NCI-H1417 treated with DMSO at 0.1 percent for 48 hours (cell line): ENCODE data around the gene GTF2H4.
A peak's percentile ranks its signal among the peaks of the same experiment; 100 is the strongest.
"Not testable (repeated sequence)": the region's sequence is repeated elsewhere in the genome, so short reads cannot be mapped to it uniquely, and the experiment has no call there.

Experiments used
- DNase-seq: peaks from one replicate; lab custom pipeline; 2025; lab: John Stamatoyannopoulos, UW

The GTF2H4 gene

GRCh38 chr6:30895343-30895742 is 12.7 kb upstream of the GTF2H4 start:
- no peak for DNase-seq

- no peak for DNase-seq
Measured at GRCh38 chr6:30896541-30896940, 11.5 kb upstream of the GTF2H4 start.

DNA sequence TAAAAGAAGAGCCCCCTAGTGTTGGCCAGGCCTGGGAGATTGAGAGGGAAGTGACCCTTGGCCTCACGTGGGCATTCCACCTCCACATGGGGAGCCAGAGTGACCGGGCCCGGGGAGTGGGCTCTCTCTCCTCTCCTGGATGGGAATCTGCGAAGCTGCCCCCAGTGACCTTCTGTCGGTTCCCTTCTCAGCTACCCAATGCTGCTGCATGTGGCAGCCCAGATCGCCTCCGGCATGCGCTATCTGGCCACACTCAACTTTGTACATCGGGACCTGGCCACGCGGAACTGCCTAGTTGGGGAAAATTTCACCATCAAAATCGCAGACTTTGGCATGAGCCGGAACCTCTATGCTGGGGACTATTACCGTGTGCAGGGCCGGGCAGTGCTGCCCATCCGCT is 10.1 kb upstream of the GTF2H4 start:
- DNase-seq, result no peak

DNA sequence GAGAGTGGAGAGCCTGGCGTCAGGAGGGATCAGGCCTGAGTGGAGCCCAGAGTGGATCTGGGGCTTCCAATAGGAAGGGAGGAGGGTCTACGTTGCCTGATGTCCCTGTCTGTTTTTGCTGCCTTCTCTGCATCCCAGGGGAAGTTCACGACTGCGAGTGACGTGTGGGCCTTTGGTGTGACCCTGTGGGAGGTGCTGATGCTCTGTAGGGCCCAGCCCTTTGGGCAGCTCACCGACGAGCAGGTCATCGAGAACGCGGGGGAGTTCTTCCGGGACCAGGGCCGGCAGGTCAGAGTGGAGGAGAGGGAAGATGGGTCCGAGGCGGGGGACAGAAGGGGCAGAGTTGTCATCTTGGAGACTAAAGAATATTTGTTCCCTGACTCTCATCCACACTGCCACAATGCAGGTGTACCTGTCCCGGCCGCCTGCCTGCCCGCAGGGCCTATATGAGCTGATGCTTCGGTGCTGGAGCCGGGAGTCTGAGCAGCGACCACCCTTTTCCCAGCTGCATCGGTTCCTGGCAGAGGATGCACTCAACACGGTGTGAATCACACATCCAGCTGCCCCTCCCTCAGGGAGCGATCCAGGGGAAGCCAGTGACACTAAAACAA is 9.2 kb upstream of the GTF2H4 start:
- no peak for DNase-seq

GRCh38 chr6:30900863-30901417 is 7.1 kb upstream of the GTF2H4 start:
- no peak for DNase-seq

DNA sequence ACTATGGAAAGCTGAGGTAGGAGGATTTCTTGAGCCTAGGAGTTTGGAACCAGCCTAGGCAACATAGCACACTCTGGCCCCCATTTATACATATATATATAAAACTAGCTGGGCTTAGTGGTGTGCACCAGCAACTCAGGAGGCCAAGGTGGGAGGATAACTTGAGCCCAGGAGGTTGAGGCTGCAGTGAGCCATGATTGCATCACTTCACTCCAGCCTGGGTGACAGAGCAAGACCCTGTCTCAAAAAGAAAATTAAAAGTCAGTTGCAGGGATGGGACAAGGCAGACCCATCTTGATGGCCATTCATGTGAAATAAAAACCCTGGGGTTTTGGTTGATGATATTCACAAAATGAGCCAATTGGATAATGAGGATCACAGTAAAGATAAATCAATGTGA is 6.6 kb upstream of the GTF2H4 start:
- no peak for DNase-seq

GRCh38 chr6:30902196-30902595 is 5.8 kb upstream of the GTF2H4 start:
- DNase-seq, result not testable (repeated sequence)

DNA sequence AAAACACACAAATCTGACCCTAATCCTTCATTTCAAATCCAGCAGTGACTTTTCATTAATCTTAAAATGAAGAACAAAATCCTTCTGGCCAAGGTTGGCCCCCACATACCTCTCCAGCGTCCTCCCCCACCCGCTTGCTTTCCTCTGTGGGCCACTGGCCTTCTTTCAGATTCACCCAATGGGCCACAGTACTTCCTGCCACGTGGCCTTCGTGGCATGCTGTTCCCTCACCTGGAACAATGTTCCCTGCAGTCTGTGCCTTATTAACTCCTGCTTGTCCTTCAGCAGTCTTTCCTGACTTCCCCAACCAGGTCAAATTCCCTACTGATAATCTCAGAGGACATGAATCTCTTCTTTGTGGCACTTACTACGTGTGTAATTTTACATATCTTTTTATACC is 5.3 kb upstream of the GTF2H4 start:
- no peak for DNase-seq

GRCh38 chr6:30903236-30903635 is 4.8 kb upstream of the GTF2H4 start:
- no peak for DNase-seq

DNA sequence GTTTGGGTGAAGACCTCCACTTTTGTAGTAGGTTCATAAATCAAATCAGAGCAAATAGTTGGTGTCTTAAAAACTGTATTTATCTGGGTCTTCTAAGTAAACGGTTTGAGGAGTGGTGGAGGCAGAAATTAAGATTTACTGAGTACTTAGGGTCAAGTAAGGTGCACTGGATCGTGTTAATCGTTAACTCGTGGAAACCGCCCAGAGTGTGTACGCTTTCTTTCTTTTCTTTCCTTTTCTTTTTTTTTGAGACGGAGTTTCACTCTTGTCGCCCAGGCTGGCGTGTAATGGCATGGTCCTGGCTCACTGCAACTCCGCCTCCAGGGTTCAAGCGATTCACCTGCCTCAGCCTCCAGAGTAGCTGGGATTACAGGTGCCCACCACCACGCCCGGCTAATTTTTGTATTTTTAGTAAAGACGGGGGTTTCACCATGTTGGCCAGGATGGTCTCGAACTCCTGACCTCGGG is 683 bp upstream of the GTF2H4 start:
- DNase-seq, result not testable (repeated sequence)

DNA sequence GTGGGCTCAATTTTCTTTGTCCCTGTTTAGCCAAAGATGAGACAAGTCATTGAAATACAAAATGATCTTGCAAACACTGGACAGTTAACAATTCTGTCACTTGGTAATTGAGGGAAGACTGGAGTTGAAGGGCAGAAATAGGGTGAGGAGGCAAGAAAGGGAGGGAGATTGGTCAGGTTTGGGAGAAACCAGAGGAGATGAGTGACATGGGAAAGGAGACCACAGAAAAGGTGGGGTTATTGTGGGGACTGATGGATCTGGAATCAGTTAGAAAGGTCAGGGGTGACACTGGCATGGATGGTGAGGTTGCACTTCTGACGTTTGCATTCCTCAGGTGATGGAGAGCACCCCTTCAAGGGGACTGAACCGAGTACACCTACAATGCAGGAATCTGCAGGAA is 693 bp downstream of the GTF2H4 start:
- DNase-seq, result no peak

GRCh38 chr6:30910473-30910872 is 2.5 kb downstream of the GTF2H4 start:
- not testable (repeated sequence) for DNase-seq

DNA sequence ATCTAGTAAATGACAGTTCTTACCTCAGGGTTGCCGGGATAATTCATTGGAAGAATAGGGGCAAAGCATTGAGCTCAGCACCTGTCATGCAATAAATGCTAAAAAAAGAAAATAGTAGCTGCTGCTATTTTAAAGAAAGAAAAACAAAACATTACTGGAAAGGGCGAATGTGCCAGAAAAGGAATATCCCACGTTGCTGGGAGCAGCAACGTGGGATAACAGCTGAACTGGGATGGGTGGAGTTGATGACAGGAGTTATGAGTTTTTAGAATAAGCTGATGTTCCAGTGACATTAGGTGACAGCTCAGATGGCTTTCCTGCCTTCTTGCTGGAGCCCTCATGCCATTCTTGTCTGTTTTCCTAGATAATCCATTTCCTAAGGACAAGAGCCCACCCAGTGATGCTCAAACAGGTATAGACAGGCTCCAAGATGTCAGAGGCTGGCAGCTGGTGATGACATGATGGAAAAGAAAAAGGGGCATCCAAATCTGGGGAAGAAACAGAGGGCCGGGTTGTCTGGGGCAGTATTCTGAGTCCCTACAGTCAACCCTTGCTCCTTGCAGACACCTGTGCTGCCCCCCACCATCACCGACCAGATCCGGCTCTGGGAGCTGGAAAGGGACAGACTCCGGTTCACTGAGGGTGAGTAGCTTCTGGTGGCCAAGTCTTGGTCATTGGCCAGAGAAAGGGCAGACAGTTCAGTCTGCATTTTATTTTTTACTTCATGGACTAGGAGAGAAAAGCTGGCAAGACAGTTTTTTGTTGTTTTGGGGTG is 4.9 kb downstream of the GTF2H4 start:
- DNase-seq, result no peak

DNA sequence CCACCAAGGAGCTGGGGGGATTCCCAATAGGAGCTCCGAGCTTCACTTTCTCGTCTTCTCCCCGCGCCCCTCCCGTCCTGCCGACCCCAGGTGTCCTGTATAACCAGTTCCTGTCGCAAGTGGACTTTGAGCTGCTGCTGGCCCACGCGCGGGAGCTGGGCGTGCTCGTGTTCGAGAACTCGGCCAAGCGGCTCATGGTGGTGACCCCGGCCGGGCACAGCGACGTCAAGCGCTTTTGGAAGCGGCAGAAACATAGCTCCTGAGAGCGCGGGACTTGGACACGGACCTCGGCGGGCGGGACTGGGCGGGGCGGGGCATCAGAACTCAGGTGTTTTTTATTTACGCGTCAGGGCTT is 5.7 kb downstream of the GTF2H4 start:
- no peak for DNase-seq

DNA sequence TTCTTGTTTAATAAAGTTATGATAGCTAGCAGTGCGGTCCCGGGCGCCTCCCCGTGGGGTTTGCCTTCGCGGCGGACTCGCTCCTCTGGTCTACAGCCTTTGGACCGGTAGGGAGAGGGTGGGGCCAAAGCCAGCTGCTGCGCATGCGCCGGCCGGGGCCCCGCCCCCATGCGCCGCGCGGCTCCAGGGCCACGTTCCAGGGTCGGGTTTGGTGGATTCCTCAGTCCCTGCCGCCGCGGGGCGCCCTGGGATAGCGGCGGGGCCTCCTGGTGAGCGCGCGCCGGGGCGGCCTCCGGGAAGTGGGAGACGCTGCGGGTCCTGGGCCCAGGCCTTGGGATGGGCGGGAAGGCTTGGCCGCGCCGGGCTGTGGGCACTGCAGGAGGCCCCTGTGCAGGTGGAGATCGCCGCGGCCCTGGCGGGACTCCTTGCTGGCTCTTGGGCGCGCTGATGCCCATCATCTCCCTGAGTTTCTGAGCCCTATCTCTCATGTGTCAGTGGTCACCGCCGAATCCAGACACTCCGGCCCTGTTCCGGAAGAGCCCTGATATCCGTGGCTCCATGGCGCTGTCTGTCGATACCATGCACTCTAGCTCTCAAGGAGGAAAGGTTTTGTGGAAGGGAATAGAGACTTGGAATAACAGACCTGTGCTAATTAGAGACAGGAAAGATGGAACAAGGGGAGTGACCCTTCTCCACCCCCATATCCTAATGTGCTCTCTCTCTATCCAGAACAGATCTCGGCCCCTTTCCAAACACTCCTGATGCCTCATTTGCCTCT is 6.3 kb downstream of the GTF2H4 start, which contains the start of gene VARS2:
VARS2 (plus strand) TSS at position 163 of the 778 bp plus-strand sequence; CDS start at position 762, 599 bp downstream.
- peak; percentile 44 for DNase-seq

- no peak for DNase-seq
Measured at GRCh38 chr6:30914854-30915590, 7.0 kb downstream of the GTF2H4 start.

DNA sequence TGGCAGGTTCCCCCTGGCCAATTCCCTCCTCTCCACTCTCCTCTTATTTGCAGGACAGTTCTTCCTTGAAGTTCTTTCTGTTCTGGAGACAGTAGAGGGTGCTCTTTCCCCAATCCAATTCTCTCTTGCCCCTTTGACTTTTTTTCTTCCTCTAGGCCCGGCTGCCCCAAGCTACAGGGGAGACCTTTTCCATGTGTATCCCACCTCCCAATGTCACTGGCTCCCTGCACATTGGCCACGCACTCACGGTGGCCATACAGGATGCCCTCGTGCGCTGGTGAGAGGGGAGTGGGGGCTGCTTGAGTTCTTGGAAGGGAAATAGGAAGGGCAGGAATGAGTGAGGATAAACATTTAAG is 7.6 kb downstream of the GTF2H4 start:
- no peak for DNase-seq

- no peak for DNase-seq
Measured at GRCh38 chr6:30917041-30917440, 9.0 kb downstream of the GTF2H4 start.

GRCh38 chr6:30917487-30917886 is 9.5 kb downstream of the GTF2H4 start:
- DNase-seq, result no peak

- no peak for DNase-seq
Measured at GRCh38 chr6:30918670-30919069, 10.7 kb downstream of the GTF2H4 start.

DNA sequence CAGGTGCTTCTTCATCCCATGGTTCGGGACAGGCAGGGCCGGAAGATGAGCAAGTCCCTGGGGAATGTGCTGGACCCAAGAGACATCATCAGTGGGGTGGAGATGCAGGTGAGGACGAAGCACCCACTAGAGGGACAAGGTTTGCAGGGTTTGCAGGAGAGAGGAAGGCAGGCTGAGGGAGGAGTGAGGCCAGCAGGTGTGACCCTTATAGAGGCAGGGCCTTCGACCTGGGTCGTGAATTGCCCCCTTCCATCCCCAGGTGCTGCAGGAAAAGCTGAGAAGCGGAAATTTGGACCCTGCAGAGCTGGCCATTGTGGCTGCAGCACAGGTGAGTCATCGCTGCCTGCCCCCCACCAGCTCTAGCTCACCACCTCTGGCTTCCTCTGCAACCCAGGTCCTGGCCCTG is 14.4 kb downstream of the GTF2H4 start:
- DNase-seq, result no peak
